SHP77 (cell line): ENCODE results near the gene CTCF.

Experiments used
- DNase-seq, 2 experiments: peaks; one replicate each; lab custom pipeline; 2025; lab: John Stamatoyannopoulos, UW

The CTCF gene

DNA sequence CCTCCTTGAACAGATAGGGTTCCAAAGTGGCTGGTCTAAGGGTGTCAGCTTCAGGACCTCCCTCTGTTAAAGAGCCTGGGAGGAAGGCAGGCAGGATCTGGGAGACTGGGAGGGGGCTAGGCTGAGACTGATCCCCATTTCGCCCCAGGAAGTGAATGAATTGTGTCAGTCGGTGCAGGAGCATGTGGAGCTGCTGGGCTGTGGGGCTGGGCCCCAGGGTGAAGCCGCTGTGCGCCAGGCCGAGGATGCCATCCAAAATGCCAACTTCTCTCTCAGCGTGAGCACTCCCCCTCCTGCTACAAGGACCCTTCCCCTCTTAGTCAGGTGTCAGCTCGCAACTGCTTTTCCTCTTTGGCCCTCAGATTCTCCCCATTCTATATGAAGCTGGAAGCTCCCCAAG is 88.7 kb downstream of the CTCF start:
- DNase-seq = no peak

DNA sequence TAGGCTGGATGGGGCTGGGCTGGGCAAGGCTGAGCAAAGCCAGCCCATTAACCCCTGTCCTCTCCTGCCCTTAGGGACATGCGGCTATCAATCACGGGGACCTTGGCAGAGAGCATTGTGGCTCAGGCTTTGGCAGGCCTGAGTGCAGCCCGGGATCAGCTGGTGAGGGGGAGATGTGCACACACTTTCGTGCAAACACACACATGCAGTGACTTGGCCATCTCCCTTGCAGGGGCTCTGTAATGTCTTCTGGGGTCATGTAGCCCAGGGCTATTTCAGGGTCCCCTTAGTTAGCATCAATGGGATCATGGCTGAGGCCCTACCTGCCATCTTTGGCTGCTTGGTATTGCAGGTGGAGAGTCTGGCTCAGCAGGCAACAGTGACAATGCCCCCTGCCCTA is 89.5 kb downstream of the CTCF start:
- DNase-seq = no peak

DNA sequence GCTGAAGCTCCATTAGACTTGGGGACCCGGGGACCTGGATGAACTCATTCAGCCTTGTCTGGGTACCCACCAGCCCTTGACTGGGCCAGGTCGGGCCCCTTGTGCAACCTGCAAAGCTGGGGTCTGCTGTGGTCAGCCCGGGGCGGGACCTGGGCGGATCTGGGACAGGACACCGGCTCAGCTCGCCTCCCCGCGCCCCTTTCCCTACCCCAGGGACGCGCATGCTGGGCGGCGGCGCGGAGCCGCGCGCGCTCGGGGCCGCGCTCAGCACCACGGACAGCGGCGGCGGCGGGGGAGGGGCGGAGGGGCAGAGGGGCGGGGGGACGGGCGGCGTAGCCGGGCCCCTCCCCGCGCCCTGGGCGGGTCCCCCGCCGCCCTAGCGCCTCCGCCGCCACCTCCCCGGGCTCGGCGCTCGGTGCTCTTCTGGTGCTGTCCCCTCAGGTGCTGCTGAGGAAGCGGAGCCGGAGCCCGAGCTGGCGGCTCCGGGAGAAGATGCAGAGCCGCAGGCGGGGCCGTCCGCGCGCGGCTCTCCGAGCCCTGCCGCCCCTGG is 90.3 kb downstream of the CTCF start:
- peak in 1 of 2 experiments; percentile 9 for DNase-seq

DNA sequence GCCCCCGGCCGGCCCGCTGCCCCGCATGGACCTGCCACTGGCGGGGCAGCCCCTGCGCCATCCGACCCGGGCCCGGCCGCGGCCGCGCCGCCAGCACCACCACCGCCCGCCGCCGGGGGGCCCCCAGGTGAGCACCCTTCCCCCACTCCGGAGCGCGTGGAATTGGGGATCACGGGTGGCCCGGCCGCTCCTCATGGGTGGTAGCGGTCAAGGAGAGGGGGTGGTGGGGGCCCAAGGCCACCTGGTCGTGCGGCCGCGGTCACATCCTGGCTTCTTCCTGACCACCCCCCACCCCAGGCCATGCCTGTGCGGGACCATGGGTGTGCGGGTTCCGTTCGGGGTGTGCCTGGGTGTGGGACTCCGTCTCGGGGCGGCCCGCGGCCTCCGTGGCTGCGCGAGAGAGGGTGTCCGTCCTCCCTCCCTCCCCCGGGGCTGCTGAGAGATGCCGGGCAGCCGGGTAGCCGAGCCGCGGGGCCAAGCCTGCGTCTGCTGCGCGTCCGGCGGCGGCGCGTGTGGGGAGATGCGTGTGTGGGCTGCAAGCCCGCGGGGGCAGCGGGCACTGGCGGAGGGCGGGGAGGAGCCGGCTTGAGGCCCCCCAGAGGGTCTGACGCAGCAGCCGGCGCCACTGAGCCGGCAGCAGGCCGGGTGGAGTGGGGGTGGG is 90.9 kb downstream of the CTCF start:
- no peak for DNase-seq

DNA sequence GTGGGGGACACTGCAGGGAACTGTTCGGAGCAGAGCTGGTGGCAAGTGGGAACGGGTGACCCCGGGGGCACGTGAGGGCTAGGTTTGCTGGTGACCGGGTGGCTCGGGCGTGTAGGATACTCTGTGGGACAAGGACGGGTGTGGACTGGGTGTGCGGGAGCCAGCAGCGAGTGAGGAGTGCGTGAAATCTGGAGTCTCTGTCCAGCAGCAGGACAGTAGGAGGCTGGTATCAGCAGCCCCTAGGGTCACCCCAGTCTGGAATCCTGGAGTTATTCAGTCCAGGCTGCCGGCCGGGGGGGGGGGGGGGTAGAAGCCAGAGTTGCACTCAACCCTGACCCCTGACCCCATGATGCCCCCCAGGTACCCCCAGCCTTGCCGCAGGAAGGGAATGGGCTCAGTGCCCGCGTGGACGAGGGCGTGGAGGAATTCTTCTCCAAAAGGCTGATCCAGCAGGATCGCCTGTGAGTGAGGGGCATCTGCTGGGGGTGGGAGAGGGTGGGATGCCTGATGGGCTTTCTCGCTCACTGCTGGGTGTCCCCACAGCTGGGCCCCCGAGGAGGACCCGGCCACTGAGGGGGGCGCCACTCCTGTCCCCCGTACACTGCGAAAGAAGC is 91.6 kb downstream of the CTCF start:
- no peak for DNase-seq

DNA sequence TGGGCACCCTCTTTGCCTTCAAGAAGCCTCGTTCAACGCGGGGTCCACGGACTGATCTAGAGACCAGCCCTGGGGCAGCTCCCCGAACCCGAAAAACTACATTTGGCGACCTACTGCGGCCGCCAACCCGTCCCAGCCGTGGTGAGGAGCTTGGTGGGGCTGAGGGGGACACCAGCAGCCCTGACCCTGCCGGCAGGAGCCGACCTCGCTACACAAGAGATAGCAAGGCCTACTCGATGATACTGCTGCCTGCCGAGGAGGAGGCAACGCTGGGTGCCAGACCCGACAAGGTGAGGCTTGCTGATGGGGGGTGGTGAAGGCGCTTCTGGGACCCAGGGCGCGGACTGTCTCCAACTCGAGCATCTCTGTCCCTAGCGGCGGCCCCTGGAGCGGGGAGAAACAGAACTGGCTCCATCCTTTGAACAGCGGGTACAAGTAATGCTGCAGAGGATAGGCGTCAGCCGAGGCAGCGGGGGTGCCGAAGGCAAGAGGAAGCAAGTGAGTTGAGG is 92.1 kb downstream of the CTCF start:
- no peak for DNase-seq

DNA sequence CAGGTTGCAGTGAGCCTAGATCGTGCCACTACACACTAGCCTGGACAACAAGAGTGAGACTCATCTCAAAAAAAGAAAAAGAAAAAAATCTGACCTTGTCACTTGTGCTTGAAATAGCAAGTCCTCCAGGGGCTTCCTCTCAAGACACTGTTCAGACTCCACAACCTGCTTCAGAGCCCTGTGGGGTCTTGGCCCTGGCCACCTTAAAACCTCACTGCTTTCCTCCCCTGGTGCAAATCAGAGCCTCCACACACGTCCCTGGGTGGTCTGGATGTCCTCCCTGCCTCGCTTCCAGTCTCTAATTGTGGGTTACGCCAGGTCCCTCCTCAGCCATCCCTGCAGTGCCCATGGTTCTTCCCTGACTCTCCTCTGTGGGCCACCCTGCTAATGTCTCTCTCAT is 93.0 kb downstream of the CTCF start:
- no peak for DNase-seq

DNA sequence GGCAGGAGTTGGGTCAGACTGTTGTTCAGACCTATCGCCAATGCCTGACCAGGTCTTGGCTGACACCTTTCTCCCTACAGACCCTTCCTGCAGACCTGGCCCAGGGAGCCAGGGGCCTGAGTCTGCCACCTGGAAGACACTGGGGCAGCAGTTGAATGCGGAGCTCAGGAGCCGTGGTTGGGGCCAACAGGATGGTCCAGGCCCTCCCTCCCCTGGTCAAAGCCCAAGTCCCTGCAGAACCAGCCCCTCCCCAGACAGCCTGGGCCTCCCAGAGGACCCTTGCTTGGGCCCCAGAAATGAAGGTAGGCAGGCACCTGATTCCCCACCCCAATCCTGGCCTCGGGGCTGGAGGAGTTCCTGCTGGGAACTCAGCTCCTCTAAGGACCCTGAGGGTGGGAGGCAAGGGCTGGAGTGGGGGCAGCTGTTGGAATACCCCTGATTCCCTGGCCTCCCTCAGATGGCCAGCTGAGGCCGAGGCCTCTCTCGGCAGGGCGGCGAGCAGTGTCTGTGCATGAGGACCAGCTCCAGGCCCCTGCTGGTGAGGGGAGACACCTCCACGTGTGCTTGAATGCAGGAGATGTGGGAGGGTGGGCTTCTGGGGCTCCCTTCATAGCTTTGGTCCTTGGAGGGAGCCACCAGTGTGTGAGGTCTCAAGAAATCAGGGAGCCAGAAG is 94.2 kb downstream of the CTCF start:
- DNase-seq = no peak

DNA sequence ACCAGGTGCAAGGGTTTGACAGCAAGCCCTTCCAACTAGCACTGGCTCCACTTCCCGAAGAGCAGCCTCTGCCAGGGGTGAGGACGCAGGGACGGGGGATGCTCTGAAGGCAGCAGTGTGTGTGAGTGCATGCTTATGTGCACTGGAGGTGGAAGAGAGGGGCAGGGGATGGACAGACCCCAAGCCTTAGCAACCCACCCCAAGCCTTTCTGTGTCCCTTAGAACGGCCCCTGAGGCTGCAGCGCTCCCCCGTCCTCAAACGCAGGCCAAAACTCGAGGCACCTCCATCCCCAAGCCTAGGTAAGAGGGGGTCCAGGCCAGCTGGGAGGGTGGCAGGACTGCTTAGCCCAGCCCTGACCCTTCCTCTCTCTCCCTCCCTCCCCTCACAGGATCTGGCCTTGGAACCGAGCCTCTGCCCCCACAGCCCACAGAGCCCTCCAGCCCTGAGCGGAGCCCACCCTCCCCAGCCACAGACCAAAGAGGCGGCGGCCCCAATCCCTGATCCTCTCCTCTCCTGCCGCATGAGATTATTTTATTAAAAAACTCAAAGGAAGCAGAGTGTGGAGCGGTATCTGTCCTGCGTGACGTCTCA is 94.8 kb downstream of the CTCF start:
- DNase-seq = no peak

DNA sequence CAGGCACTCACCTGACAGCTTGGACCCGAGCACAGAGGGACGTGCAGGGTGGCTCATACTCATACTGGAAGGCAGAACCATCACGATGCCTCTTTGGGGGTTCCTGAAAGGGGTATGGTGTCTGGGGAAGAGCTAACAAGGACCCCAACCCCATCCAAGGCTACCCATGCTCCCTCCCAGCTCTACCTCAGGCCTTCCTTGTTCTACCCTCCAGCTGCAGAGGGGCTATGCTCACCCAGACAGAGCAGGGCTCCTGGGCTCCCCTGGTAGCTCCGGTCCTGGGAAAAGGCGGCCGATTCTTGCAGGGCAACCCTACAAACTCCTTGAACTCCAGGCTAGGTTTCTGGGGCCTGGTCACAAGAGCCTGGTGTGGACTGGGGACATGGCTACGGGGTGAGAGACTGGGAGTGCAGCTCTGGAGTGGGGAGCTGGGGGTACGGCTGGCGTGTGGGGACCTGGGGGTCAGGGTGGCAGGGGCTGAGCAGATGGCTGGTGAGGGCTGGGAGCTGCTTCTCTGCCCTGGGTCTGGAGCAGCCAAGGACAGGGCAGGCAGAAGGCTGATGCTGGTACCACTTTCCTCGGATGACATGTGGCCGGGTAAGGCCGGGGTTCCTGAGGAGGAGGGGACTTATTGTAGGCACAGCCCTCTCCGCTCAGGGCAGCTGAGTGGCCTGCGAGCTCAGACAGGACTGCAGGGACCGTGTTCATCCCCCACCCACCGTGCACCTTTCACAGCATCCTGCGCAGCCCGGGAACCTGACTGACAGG is 95.6 kb downstream of the CTCF start:
- no peak for DNase-seq

DNA sequence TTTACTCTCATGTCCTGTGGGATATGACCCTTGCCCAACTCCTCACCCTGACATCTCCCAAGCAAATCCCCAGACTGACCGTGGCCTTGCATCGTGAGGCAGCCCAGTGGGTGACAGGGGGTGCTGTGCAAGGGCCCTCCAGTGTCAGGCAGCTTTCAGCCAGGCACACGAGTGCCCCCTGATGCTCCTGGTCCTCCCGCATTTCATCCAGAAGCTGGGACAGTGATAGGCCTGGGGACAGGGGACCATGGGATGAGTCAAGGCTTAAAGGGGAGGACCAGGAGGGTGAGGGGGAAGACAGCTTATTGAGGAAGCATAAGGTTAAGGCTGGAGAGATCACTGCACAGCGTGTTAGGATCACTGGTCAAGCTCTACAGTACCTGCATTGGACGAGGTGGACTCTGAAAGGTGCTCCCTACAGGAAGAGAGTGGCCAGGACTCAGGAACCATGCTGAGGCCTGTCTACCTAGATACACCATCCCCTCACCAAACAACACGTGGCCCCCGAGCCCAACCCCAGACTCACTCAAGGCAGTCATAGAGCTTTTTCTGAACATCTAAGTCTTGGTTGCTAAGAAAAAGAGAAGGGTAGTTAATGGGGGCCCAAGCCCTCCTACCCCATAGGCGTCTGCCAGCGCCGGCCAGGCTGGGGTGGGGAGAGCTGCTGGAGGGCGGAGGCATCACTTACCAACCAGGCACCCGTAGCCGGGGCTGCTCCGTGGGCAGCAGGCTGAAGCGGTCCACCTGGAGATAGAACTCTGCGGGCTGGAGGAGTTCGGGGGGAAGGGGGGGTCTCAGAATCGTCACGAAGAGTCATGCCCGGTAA is 96.7 kb downstream of the CTCF start:
- DNase-seq = no peak

DNA sequence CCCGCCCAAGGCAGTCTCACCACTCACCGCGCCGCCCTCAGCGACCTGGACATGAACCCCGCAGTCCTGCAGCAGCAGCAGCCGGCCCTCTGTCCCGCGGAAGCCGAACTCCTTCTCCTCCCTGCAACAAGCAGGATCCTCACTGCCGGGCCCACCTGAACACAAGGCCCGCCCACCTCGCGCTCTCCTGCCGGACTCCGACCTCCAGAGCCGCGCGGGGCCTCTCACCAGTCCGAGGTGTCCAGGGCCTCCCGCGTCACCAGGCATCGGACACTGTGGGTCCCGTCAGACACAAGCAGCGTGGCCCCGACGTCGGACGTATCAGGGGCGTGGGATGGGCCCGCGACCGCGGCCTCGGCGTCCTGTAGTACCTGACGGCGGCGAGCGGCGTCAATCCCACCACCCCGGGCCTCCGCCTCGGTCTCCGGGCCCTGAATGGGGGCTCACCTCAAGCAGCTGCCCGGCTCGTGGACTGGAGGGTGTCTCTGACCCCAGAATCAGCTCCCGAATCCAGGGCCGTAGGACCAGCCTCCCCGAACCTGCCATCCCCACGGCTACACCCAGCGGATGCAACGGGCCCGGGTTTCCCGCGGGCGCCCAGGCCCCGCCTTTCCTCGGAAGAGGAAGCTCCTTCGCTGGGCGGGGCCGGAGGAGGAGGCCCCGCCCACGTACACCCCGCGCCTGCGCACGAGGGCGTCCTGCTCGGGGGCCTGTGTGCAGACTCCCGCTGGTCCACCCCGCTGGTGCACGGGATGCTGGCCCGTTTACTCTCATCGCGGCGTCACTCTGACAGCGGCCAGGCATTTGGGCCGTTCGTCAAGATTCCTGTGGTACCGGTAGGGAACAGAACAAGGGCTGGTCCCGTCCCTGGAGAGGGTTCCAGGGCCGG is 97.6 kb downstream of the CTCF start, which contains the start of gene ACD:
ACD (minus strand) TSS at position 586 of the 889 bp plus-strand sequence; CDS start at position 546, 40 bp downstream.
- peak; percentile 82 to 89 for DNase-seq

DNA sequence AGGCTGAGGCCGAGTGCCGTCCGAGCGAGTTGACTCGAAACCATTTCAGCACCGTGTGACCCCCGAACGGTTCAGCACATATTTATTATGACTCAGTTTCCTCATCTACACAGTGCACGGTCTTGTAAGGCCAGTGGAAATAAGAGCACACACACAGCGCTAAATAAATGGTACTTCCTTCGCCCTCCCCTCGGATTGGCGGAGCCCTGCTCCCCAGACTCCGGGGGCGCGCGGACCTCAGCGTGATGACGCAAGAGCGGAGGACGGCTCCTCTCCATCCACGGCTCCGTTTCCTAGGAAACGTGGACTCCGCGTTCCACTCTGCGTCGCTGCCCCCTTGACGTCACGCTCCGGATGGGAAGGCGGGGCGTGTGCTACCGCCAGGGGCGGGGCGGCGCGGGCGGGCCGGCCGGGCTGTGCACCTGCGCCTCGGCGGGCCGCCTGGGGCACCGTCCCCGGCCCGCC is 98.3 kb downstream of the CTCF start, which contains the start of gene PARD6A:
PARD6A (plus strand) TSS at position 397 of the 465 bp plus-strand sequence. CDS start 79 bp downstream, outside the sequence.
- DNase-seq = peak; percentile 96

DNA sequence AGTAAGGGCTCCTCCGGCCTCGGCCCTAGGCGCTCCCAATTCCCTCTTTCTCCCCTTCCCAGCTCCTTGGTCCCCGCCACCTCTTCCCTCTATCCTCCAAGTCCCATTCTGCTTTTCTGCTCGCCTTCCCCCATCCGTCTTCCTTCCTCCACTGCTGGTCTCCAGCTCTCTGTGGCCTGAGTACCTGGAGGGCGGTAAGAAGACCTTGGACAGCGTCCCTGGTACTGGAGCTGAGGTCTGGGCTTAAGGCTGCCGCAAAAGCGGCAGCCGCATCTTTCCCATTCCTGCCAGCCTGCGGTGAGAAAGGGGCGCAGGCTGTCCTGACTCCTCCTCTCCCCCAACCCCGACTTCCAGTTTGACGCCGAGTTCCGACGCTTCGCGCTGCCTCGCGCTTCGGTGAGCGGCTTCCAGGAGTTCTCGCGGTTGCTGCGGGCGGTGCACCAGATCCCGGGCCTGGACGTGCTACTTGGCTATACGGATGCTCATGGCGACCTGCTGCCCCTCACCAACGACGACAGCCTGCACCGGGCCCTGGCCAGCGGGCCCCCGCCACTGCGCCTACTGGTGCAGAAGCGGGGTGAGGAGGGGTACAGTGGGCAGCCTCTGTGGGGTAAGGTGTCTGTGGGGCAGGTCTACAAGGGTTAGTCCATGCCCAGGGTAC is 98.9 kb downstream of the CTCF start:
- DNase-seq = peak; percentile 23 to 51

DNA sequence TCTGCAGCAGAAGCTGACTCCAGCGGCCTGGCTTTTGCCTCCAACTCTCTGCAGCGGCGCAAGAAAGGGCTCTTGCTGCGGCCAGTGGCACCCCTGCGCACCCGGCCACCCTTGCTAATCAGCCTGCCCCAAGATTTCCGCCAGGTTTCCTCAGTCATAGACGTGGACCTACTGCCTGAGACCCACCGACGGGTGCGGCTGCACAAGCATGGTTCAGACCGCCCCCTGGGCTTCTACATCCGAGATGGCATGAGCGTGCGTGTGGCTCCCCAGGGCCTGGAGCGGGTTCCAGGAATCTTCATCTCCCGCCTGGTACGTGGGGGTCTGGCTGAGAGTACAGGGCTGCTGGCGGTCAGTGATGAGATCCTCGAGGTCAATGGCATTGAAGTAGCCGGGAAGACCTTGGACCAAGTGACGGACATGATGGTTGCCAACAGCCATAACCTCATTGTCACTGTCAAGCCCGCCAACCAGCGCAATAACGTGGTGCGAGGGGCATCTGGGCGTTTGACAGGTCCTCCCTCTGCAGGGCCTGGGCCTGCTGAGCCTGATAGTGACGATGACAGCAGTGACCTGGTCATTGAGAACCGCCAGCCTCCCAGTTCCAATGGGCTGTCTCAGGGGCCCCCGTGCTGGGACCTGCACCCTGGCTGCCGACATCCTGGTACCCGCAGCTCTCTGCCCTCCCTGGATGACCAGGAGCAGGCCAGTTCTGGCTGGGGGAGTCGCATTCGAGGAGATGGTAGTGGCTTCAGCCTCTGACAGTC is 99.7 kb downstream of the CTCF start:
- no peak for DNase-seq

DNA sequence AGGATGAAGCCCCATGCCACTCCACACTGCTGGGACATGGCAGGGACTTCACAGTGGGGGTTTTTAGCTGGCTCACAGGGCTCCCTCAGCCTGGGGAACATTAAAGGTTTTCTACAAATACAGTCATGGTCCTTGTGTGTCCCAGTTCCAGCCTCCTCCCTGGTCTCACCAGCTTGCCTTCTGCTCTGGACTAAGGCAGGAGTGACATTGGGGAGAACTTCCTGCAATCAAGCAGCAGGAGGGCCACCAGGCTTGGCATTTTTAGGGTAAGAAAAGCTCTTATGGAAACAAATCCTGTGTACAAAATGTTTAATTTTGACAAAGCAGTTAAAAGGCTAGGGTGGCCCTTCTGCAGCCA is 100.3 kb downstream of the CTCF start:
- no peak for DNase-seq

DNA sequence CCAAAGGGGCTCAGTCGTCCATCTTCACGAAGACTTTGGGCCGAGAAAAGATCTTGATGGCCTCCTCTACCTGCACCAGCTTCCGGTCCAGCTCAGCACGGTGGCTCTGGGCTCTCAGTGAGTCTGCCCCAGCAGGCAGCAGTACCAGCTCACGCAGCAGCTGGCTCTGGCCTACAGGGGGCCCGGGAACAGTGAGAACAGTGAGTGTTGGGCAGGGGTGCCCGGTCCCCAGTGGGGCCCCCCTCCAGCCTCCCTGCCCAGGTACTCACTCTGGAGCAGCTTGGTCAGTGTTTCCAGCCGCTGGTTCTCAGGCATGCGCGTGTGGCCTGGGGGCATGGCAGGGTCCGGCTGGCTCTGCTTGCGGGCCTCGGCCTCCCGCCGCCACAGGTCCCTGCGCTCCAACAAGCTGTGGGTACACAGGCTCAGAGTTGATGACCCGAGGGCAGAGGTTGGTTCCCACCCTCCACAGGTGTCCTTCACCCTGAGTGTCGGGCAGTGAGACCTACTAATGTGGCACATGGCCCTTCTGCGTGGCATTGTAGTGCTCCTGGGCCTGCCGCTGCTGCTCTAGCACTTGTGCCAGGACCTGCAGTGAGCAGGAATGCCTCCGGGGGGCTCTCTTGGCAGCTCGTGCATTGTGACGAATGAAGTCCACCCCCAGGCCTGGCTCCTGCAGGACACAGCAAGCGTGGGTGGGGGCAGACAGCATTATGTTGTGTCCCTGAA is 101.0 kb downstream of the CTCF start:
- DNase-seq = peak; percentile 21 to 27

DNA sequence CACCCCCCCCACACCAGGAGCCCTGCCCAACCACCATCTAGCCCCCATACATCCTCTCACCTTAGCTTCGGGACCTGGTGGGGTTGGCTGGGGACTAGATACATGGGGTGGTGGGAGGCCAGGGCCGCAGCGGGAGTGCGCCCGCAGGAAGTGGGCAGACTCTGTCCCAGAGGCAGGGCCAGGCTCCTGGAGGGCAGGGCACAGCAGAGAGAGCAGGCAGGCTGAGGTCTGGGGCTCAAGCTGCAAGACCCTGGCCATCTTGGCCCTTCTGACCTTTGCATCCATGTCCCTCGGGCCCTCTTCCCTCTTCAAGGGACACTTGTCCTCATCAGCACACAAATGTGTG is 101.5 kb downstream of the CTCF start:
- no peak for DNase-seq
